Smooth muscle cell (in vitro differentiated cells): ENCODE measurements around the gene CPVL. TPM values are rescaled to one million over a fixed set of nuclear protein-coding genes. Genes with fewer than 3 reads are reported as not detected.

Source experiments
- DNase-seq: peaks from one replicate; lab custom pipeline; 2025; ENCODE audit not compliant: unreplicated experiment; lab: John Stamatoyannopoulos, UW
- H2AFZ ChIP-seq: fragments of 200-600 bp; sonication (generic); 2 replicates; pipeline ENCODE4 v1.6.0; 2016; ENCODE audit warnings: antibody characterized with exemption, low read depth, mild to moderate bottlenecking
- H3F3A ChIP-seq: fragments of 200-600 bp; sonication (generic); 2 replicates; pipeline ENCODE4 v1.6.0; 2017; ENCODE audit warnings: antibody characterized with exemption, low read depth
- H3K27ac ChIP-seq: fragments of 200-600 bp; sonication (generic); 2 replicates; pipeline ENCODE4 v1.5.1; 2016; ENCODE audit warnings: low read depth, mild to moderate bottlenecking
- H3K27me3 ChIP-seq: fragments of 200-600 bp; sonication (generic); 2 replicates; pipeline ENCODE4 v1.6.1; 2016; ENCODE audit warnings: low read depth, mild to moderate bottlenecking
- H3K36me3 ChIP-seq: fragments of 200-600 bp; sonication (generic); 2 replicates; pipeline ENCODE4 v1.5.1; 2016; ENCODE audit warnings: low read depth
- H3K4me1 ChIP-seq: fragments of 200-600 bp; sonication (generic); 2 replicates; pipeline ENCODE4 v1.5.1; 2016; ENCODE audit warnings: low read depth
- H3K4me2 ChIP-seq: fragments of 200-600 bp; sonication (generic); 2 replicates; pipeline ENCODE4 v1.6.0; 2016; ENCODE audit warnings: mild to moderate bottlenecking
- H3K4me3 ChIP-seq: fragments of 200-600 bp; sonication (generic); 2 replicates; pipeline ENCODE4 v1.5.1; 2016; ENCODE audit warnings: mild to moderate bottlenecking
- H3K79me2 ChIP-seq: fragments of 200-600 bp; sonication (generic); 2 replicates; pipeline ENCODE4 v1.6.0; 2016; ENCODE audit warnings: low read depth, mild to moderate bottlenecking
- H3K9ac ChIP-seq: fragments of 200-600 bp; sonication (generic); 2 replicates; pipeline ENCODE4 v1.6.0; 2016; ENCODE audit warnings: low read depth
- H3K9me3 ChIP-seq: fragments of 200-600 bp; sonication (generic); replicated peaks from 2 replicates; pipeline ENCODE4 v1.5.1; 2016; ENCODE audit warnings: low read depth
- H4K20me1 ChIP-seq: fragments of 200-600 bp; sonication (generic); 2 replicates; pipeline ENCODE4 v1.6.0; 2016; ENCODE audit warnings: low read depth
- WGBS: methylation state at CpG from one replicate; pipeline ENCODE4 v1.1.7; 2016; ENCODE audit warnings: low lambda C conversion rate; 5-methylcytosine and 5-hydroxymethylcytosine counted together
- polyA plus RNA-seq: library from polyadenylated mRNA; unstranded; fragments of >200 nt; fragmentation: Nextera tagmentation; extraction: Ambion mirVana; gene quantifications from 2 replicates; pipeline ENCODE4 v1.2.1, GENCODE V29; 2016
- total RNA-seq: library from RNA; depleted of rRNA; stranded (reverse); fragments of >200 nt; gene quantifications from 2 replicates; pipeline ENCODE4 v1.2.3, GENCODE V29; 2014
- TF ChIP-seq, protein P1 (sequence below): fragments of 200-600 bp; sonication (generic); IDR thresholded peaks from 2 replicates; pipeline ENCODE4 v1.5.1; 2017; ENCODE audit warnings: borderline replicate concordance, mild to moderate bottlenecking, antibody characterized with exemption; ENCODE audit not compliant: insufficient read depth, poor library complexity, severe bottlenecking

CPVL gene
- total and polyA plus RNA-seq, 2 experiments from 2014 or later: 7.2 to 29.8 TPM

- WGBS: 72% methylated on average over 2 of the region's 2 CpGs
- Histone ChIP-seq H4K20me1 (no peaks in the 10 kb centered on the region), H2AFZ (no peak overlapping the region), H3K9ac (no peak overlapping the region), H3K36me3 (no peaks in the 10 kb centered on the region), H3K27ac (no peak overlapping the region), H3K4me2 (no peak overlapping the region), H3K79me2 (no peaks in the 10 kb centered on the region), H3K4me1 (peaks cover 4% of the 10 kb centered on the region), H3K9me3 (no peaks in the 10 kb centered on the region), H3K4me3 (no peak overlapping the region), H3F3A (no peaks in the 10 kb centered on the region), H3K27me3 (no peaks in the 10 kb centered on the region)
- TF ChIP-seq, protein P1, sequence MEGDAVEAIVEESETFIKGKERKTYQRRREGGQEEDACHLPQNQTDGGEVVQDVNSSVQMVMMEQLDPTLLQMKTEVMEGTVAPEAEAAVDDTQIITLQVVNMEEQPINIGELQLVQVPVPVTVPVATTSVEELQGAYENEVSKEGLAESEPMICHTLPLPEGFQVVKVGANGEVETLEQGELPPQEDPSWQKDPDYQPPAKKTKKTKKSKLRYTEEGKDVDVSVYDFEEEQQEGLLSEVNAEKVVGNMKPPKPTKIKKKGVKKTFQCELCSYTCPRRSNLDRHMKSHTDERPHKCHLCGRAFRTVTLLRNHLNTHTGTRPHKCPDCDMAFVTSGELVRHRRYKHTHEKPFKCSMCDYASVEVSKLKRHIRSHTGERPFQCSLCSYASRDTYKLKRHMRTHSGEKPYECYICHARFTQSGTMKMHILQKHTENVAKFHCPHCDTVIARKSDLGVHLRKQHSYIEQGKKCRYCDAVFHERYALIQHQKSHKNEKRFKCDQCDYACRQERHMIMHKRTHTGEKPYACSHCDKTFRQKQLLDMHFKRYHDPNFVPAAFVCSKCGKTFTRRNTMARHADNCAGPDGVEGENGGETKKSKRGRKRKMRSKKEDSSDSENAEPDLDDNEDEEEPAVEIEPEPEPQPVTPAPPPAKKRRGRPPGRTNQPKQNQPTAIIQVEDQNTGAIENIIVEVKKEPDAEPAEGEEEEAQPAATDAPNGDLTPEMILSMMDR: no peak
- no peak for DNase-seq
Observed at GRCh38 chr7:29008590-29008989, 137.7 kb downstream of the CPVL start.

- WGBS: 97% methylated on average over 2 of the region's 2 CpGs
- no peaks in the 10 kb centered on the region for H3K79me2 ChIP-seq
Observed at GRCh38 chr7:29007127-29007526, 139.2 kb downstream of the CPVL start.

GRCh38 chr7:29005829-29006228 is 140.5 kb downstream of the CPVL start:
- Histone ChIP-seq H3K9ac (no peak overlapping the region), H2AFZ (no peak overlapping the region)

More at GRCh38 chr7:29007127-29007526, 139.2 kb downstream of the CPVL start:
- no peak overlapping the region for H3K4me2 ChIP-seq
- no peak for DNase-seq
- H2AFZ ChIP-seq: no peak overlapping the region
- H3K4me3 ChIP-seq: no peak overlapping the region
- no peaks in the 10 kb centered on the region for H3F3A ChIP-seq
- no peak overlapping the region for H3K9ac ChIP-seq
- no peaks in the 10 kb centered on the region for H3K27me3 ChIP-seq
- no peaks in the 10 kb centered on the region for H4K20me1 ChIP-seq
- H3K4me1 ChIP-seq: peaks cover 6% of the 10 kb centered on the region
- TF ChIP-seq, protein P1: no peak
- H3K27ac ChIP-seq: no peak overlapping the region
- H3K9me3 ChIP-seq: no peaks in the 10 kb centered on the region
- no peaks in the 10 kb centered on the region for H3K36me3 ChIP-seq

GRCh38 chr7:29005406-29005805 is 140.9 kb downstream of the CPVL start:
- H3K9ac ChIP-seq: no peak overlapping the region
- H3K36me3 ChIP-seq: no peaks in the 10 kb centered on the region
- no peak overlapping the region for H3K4me2 ChIP-seq
- TF ChIP-seq, protein P1: no peak
- peaks cover 16% of the 10 kb centered on the region for H3K4me1 ChIP-seq
- 87% methylated on average over 1 of the region's 1 CpG for WGBS
- no peak overlapping the region for H3K4me3 ChIP-seq
- H3K9me3 ChIP-seq: no peaks in the 10 kb centered on the region
- no peaks in the 10 kb centered on the region for H3F3A ChIP-seq
- no peaks in the 10 kb centered on the region for H4K20me1 ChIP-seq
- H3K79me2 ChIP-seq: no peaks in the 10 kb centered on the region
- no peak overlapping the region for H2AFZ ChIP-seq
- H3K27ac ChIP-seq: no peak overlapping the region
- no peaks in the 10 kb centered on the region for H3K27me3 ChIP-seq
- DNase-seq: no peak

More at GRCh38 chr7:29005829-29006228, 140.5 kb downstream of the CPVL start:
- Histone ChIP-seq H4K20me1 (no peaks in the 10 kb centered on the region), H3K9me3 (no peaks in the 10 kb centered on the region), H3K4me3 (no peak overlapping the region), H3K36me3 (no peaks in the 10 kb centered on the region), H3K4me2 (no peak overlapping the region), H3K27me3 (no peaks in the 10 kb centered on the region), H3K27ac (no peak overlapping the region), H3K4me1 (peaks cover 16% of the 10 kb centered on the region), H3K79me2 (no peaks in the 10 kb centered on the region), H3F3A (no peaks in the 10 kb centered on the region)
- no peak for DNase-seq
- TF ChIP-seq, protein P1: no peak
- 68% methylated on average over 3 of the region's 3 CpGs for WGBS
